WTC11 (cell line): Measurements from ENCODE around the gene TMEM135. TPM values are rescaled to one million over a fixed set of nuclear protein-coding genes. Genes with fewer than 3 reads are reported as not detected.

ENCODE experiments used
- ATAC-seq: fragments of 200-7000 bp; cut with Tn5 transposase; 2 replicates; pipeline ENCODE4 v1.10.0; 2021; ENCODE audit warnings: mild to moderate bottlenecking, moderate library complexity
- CTCF ChIA-PET: fragments of 300-600 bp; sonication (Branson Sonifier 250); formaldehyde crosslinking; loops from one replicate; lab custom pipeline; 2021; ENCODE audit warnings: antibody characterized with exemption; lab: Charles Lee
- POLR2A ChIA-PET: fragments of 350-600 bp; sonication (Branson Sonifier 250); formaldehyde crosslinking; loops from one replicate; lab custom pipeline; 2021; ENCODE audit warnings: antibody characterized with exemption; lab: Charles Lee
- DNase-seq: peaks from one replicate; pipeline ENCODE4 v3.0.0; 2021; ENCODE audit warnings: low spot score
- H3K27ac Mint-ChIP-seq: 2 replicates; pipeline ENCODE4 v1.8.0; 2021; ENCODE audit warnings: mixed read lengths
- H3K27me3 Mint-ChIP-seq: 2 replicates; pipeline ENCODE4 v1.8.0; 2021; ENCODE audit warnings: low read depth, mild to moderate bottlenecking, moderate library complexity, mixed read lengths
- H3K36me3 Mint-ChIP-seq: 2 replicates; pipeline ENCODE4 v1.8.0; 2021; ENCODE audit warnings: mixed read lengths
- H3K4me1 Mint-ChIP-seq: 2 replicates; pipeline ENCODE4 v1.8.0; 2022; ENCODE audit warnings: mixed read lengths
- H3K4me3 Mint-ChIP-seq: 2 replicates; pipeline ENCODE4 v1.8.0; 2021; ENCODE audit warnings: mild to moderate bottlenecking, moderate library complexity, mixed read lengths
- H3K9me3 Mint-ChIP-seq: 2 replicates; pipeline ENCODE4 v1.8.0; 2021; ENCODE audit warnings: mixed read lengths
- AR ChIP-seq: fragments of 250-450 bp; sonication (Bioruptor Pico); IDR thresholded peaks from 2 replicates; pipeline ENCODE4 v1.9.0; 2021; ENCODE audit warnings: mild to moderate bottlenecking
- ARID4B ChIP-seq: sonication (generic); formaldehyde crosslinking; IDR thresholded peaks from 2 replicates; pipeline ENCODE4 v1.8.0; 2023; ENCODE audit warnings: missing genetic modification reagents, mild to moderate bottlenecking, borderline replicate concordance
- CREM ChIP-seq: sonication (generic); formaldehyde crosslinking; IDR thresholded peaks from 2 replicates; pipeline ENCODE4 v1.8.1; 2022; ENCODE audit warnings: mild to moderate bottlenecking, missing genetic modification reagents, moderate library complexity
- CTCF ChIP-seq: fragments of 200-600 bp; IDR thresholded peaks from 2 replicates; pipeline ENCODE4 v1.8.0; 2022; ENCODE audit warnings: antibody characterized with exemption
- E2F4 ChIP-seq: sonication (generic); formaldehyde crosslinking; IDR thresholded peaks from 2 replicates; pipeline ENCODE4 v1.8.1; 2022; ENCODE audit warnings: low read depth, mild to moderate bottlenecking, moderate library complexity, missing genetic modification reagents, borderline replicate concordance
- E2F5 ChIP-seq: sonication (generic); formaldehyde crosslinking; IDR thresholded peaks from 2 replicates; pipeline ENCODE4 v1.8.1; 2022; ENCODE audit warnings: mild to moderate bottlenecking, moderate library complexity, missing genetic modification reagents
- ELF4 ChIP-seq: sonication (generic); formaldehyde crosslinking; IDR thresholded peaks from 2 replicates; pipeline ENCODE4 v1.8.1; 2022; ENCODE audit warnings: low read depth, mild to moderate bottlenecking, moderate library complexity, missing genetic modification reagents
- ETV6 ChIP-seq: sonication (generic); formaldehyde crosslinking; IDR thresholded peaks from 2 replicates; pipeline ENCODE4 v1.8.1; 2022; ENCODE audit warnings: mild to moderate bottlenecking, missing genetic modification reagents
- FOXK1 ChIP-seq: sonication (generic); formaldehyde crosslinking; IDR thresholded peaks from 2 replicates; pipeline ENCODE4 v1.8.0; 2022; ENCODE audit warnings: mild to moderate bottlenecking, moderate library complexity, missing genetic modification reagents
- FOXP1 ChIP-seq: sonication (generic); formaldehyde crosslinking; IDR thresholded peaks from 2 replicates; pipeline ENCODE4 v1.8.0; 2022; ENCODE audit warnings: missing genetic modification reagents, mild to moderate bottlenecking, moderate library complexity, borderline replicate concordance
- GTF2I ChIP-seq: fragments of 250-450 bp; sonication (Bioruptor Pico); conservative IDR thresholded peaks from 2 replicates; pipeline ENCODE4 v1.4.0; 2021; ENCODE audit warnings: mild to moderate bottlenecking
- MAX ChIP-seq: sonication (generic); formaldehyde crosslinking; IDR thresholded peaks from 2 replicates; pipeline ENCODE4 v1.8.0; 2022; ENCODE audit warnings: mild to moderate bottlenecking, missing genetic modification reagents
- NFATC4 ChIP-seq: fragments of 250-450 bp; sonication (Bioruptor Pico); IDR thresholded peaks from 2 replicates; pipeline ENCODE4 v1.9.0; 2021; ENCODE audit warnings: mild to moderate bottlenecking
- SMAD4 ChIP-seq: sonication (generic); formaldehyde crosslinking; IDR thresholded peaks from 2 replicates; pipeline ENCODE4 v1.8.0; 2022; ENCODE audit warnings: mild to moderate bottlenecking, missing genetic modification reagents
- ZNF121 ChIP-seq: sonication (generic); formaldehyde crosslinking; IDR thresholded peaks from 2 replicates; pipeline ENCODE4 v1.8.0; 2023; ENCODE audit warnings: missing genetic modification reagents
- ZNF416 ChIP-seq: fragments of 250-450 bp; sonication (Bioruptor Pico); IDR thresholded peaks from 2 replicates; pipeline ENCODE4 v1.9.0; 2021; ENCODE audit warnings: mild to moderate bottlenecking, inconsistent platforms
- total RNA-seq: library from RNA; stranded (reverse); gene quantifications from 3 replicates; pipeline ENCODE4 v1.2.3, GENCODE V29; 2021
- TF ChIP-seq, protein P1 (sequence below): fragments of 250-450 bp; sonication (Bioruptor Pico); conservative IDR thresholded peaks from 2 replicates; pipeline ENCODE4 v1.9.0; 2021; ENCODE audit warnings: mild to moderate bottlenecking
- TF ChIP-seq, protein P2 (sequence below): fragments of 250-450 bp; sonication (Bioruptor Pico); IDR thresholded peaks from 2 replicates; pipeline ENCODE4 v1.9.0; 2021; ENCODE audit warnings: moderate library complexity, mild to moderate bottlenecking, inconsistent platforms, borderline replicate concordance

TMEM135 gene
- total RNA-seq, 1 experiment from 2014 or later, result 35.8 TPM

DNA sequence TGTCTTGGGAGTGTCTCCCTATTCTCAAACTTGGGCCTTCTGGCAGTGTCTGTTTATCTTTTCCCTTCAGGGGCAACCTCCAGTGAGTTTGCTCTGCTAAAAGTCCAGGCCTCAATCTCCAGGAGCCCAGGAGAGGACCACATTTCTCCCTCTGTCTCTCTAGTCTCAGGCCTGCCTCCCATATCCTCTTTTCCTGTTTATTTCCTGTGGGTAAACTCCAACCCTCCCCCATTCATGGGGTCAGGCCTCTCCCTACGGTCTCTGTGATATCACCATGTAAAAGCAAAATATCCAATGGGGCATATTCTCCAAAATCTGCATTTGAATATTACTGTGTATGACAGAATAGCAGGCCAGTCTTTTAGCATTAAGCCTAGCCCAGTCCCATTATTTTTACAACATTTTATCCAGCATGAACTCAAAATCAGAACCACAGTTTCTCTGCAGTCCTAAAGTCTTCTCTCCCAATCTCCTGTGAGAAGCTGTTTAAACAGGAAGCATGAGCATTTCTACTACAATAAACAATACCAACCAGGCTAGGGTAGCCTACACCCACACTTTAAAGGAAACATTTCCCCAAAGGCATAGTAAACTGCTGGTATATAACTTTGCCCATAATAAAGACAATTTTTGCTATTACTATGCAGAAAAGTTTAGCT, 18.0 kb upstream of the TMEM135 start (continued):
- TF ChIP-seq, protein P1, sequence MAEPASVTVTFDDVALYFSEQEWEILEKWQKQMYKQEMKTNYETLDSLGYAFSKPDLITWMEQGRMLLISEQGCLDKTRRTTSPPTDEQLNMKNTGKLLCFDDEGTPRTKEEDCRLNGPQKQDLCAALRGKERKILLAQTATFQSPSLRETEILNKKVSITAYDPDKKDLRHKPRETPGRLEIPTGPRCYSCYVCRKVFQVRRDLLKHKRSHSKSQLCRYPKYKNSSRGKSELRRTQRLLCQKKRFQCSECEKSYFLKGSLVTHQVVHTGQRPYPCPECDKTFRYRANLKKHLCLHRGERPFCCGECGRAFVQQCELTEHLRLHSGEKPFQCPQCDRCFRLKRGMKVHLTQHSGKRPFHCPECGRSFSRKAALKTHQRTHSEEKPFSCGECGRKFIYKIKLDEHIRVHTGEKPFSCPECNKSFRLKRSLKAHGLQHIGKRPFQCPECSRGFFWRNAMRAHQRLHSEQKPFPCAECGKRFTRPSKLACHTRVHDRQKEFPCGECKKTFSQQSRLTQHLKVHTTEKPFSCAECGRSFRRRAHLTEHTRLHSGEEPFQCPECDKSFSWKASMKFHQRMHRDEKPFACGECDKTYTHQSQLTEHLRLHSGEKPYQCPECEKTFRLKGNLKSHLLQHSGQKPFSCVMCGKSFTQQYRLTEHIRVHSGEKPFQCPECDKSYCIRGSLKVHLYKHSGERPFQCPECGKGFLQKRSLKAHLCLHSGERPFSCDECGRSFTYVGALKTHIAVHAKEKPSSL (CRISPR knock-in tag), result no peak
- TF ChIP-seq, all 79 proteins: peak for 0

DNA sequence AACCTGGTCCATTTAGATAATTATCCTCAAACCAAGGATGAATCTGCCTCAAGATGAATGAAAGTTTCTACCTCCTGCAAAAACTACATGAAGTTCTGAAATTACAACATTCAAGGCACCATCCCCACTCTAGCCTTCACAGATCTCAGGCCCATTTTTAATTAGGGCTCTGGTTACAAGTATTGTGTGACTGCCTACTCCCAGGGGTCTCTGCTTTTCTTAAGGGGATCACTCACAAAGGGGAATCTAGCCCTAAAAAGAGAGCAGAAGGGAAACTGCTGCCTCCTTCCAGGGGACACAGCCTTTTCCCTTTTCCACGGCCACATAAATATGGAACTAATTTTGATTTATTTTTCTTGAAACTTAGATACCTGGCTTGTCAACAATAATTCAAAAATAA, 17.4 kb upstream of the TMEM135 start:
- Mint-ChIP-seq H3K9me3 (peaks cover 20% of the 10 kb centered on the region), H3K4me1 (peaks cover 11% of the 10 kb centered on the region), H3K27me3 (no peaks in the 10 kb centered on the region), H3K36me3 (peaks cover 17% of the 10 kb centered on the region), H3K27ac (no peak overlapping the region), H3K4me3 (no peak overlapping the region)
- no peak for TF ChIP-seq ELF4 (CRISPR knock-in tag)
- no peak for TF ChIP-seq E2F4 (CRISPR knock-in tag)
- TF ChIP-seq GTF2I, result no peak
- no peak for TF ChIP-seq ETV6 (CRISPR knock-in tag)
- TF ChIP-seq ZNF121 (CRISPR knock-in tag), result no peak
- no peak for TF ChIP-seq SMAD4 (CRISPR knock-in tag)
- TF ChIP-seq CTCF, result no peak
- no peak for TF ChIP-seq NFATC4 (CRISPR knock-in tag)
- no peak for TF ChIP-seq E2F5
- no peak for TF ChIP-seq CREM
- no peak for TF ChIP-seq MAX (CRISPR knock-in tag)
- TF ChIP-seq AR (CRISPR knock-in tag), result no peak
- no peak for TF ChIP-seq ZNF416 (CRISPR knock-in tag)
- TF ChIP-seq, protein P1 (CRISPR knock-in tag), result no peak
- TF ChIP-seq, protein P2, sequence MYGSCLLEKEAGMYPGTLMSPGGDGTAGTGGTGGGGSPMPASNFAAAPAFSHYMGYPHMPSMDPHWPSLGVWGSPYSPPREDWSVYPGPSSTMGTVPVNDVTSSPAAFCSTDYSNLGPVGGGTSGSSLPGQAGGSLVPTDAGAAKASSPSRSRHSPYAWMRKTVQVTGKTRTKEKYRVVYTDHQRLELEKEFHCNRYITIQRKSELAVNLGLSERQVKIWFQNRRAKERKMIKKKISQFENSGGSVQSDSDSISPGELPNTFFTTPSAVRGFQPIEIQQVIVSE, result no peak
- TF ChIP-seq FOXP1 (CRISPR knock-in tag), result no peak
- TF ChIP-seq ARID4B (CRISPR knock-in tag), result no peak
- TF ChIP-seq FOXK1, result no peak
- ChIA-PET POLR2A (no interaction called here), CTCF (interaction anchor here (0.6 to 1.2 kb wide), 2 partner anchors 20 to 269 kb away, joined by 3 to 4 read pairs; no protein-coding TSS in a partner anchor)
- ATAC-seq, result no peak
- DNase-seq, result no peak
